Inferior parietal cortex (tissue), 1 donor: ENCODE data around the gene RASSF10.

ENCODE experiments used
- DNase-seq: peaks from one replicate; pipeline ENCODE4 v3.0.0-alpha.2; 2016; ENCODE audit errors: extremely low spot score

RASSF10 gene

GRCh38 chr11:13008625-13009475, at the start of gene RASSF10:
RASSF10 (plus strand) TSS chr11:13009316; CDS start chr11:13009577, 261 bp downstream.
- DNase-seq: no peak

GRCh38 chr11:12961615-12962014, 47.5 kb upstream of the RASSF10 start:
- DNase-seq: no peak

GRCh38 chr11:12962306-12962705, 46.8 kb upstream of the RASSF10 start:
- DNase-seq: no peak

GRCh38 chr11:12963051-12963450, 46.1 kb upstream of the RASSF10 start:
- DNase-seq: no peak

GRCh38 chr11:12963792-12964536, 45.2 kb upstream of the RASSF10 start:
- peak; percentile 84 for DNase-seq

GRCh38 chr11:12964650-12965049, 44.5 kb upstream of the RASSF10 start:
- DNase-seq: no peak

GRCh38 chr11:12966002-12966401, 43.1 kb upstream of the RASSF10 start:
- no peak for DNase-seq

GRCh38 chr11:12968101-12968500, 41.0 kb upstream of the RASSF10 start:
- DNase-seq: no peak

GRCh38 chr11:12968826-12969225, 40.3 kb upstream of the RASSF10 start:
- DNase-seq: no peak

GRCh38 chr11:12971955-12972354, 37.2 kb upstream of the RASSF10 start:
- no peak for DNase-seq

GRCh38 chr11:12973528-12974181, 35.5 kb upstream of the RASSF10 start:
- no peak for DNase-seq

GRCh38 chr11:12975195-12975594, 33.9 kb upstream of the RASSF10 start:
- no peak for DNase-seq

GRCh38 chr11:12979928-12980689, 29.0 kb upstream of the RASSF10 start:
- no peak for DNase-seq

- DNase-seq: no peak
Observed at GRCh38 chr11:12981676-12982522, 27.2 kb upstream of the RASSF10 start.

- DNase-seq: no peak
Observed at GRCh38 chr11:12983336-12983735, 25.8 kb upstream of the RASSF10 start.

GRCh38 chr11:12986194-12986898, 22.8 kb upstream of the RASSF10 start:
- DNase-seq: no peak

GRCh38 chr11:12989428-12990161, 19.5 kb upstream of the RASSF10 start:
- DNase-seq: peak; percentile 29

- no peak for DNase-seq
Observed at GRCh38 chr11:12990162-12990480, 19.0 kb upstream of the RASSF10 start.

- no peak for DNase-seq
Observed at GRCh38 chr11:12991426-12991825, 17.7 kb upstream of the RASSF10 start.

- no peak for DNase-seq
Observed at GRCh38 chr11:12993626-12994025, 15.5 kb upstream of the RASSF10 start.
